ENCODE measurements around the gene REV1.

DNA sequence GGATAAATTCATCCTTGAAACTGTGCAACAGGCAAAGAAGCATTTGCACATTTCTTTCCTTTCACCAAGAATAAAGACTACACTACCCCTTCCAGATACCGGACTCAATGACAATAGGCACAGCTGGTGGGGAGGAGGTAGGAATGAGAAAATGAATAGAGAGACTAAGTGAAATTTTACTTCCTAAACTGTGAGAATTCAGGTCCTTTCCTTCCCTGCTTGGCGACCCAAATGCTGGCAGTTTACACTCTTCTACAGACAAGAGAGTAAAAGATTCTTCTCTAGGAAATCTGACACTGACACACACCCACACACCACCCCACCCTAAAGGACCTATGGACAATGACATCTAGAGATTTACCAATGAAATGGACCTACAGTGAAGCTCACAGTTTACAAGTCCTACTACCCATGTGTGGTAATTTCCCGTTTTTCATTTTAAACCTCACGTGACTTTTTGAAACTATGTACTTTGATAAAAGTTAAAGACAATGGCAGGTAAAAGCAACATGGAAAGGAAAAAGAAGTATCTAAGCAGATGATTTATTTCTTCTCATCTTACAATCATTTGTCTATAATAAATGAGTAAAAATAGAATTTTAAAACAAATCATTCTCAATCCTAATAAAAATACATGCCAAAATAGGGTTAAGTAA, 27.9 kb downstream of the REV1 start:
- TF ChIP-seq RFX5 (IDR thresholded peaks at IDR 0.05; ENCODE audit: borderline replicate concordance, low read depth, low read length): no peak
- TF ChIP-seq, protein P1, sequence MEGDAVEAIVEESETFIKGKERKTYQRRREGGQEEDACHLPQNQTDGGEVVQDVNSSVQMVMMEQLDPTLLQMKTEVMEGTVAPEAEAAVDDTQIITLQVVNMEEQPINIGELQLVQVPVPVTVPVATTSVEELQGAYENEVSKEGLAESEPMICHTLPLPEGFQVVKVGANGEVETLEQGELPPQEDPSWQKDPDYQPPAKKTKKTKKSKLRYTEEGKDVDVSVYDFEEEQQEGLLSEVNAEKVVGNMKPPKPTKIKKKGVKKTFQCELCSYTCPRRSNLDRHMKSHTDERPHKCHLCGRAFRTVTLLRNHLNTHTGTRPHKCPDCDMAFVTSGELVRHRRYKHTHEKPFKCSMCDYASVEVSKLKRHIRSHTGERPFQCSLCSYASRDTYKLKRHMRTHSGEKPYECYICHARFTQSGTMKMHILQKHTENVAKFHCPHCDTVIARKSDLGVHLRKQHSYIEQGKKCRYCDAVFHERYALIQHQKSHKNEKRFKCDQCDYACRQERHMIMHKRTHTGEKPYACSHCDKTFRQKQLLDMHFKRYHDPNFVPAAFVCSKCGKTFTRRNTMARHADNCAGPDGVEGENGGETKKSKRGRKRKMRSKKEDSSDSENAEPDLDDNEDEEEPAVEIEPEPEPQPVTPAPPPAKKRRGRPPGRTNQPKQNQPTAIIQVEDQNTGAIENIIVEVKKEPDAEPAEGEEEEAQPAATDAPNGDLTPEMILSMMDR (IDR thresholded peaks at IDR 0.05; ENCODE audit: control extremely low read depth in 1 of 3, insufficient read depth in 1 of 3, low read depth in 1 of 3, low read length in 3 of 3): no peak
- no peak for TF ChIP-seq POLR2AphosphoS5 (IDR thresholded peaks at IDR 0.05; ENCODE audit: low read depth, low read length)
- no peak for TF ChIP-seq EGR1 (IDR thresholded peaks at IDR 0.05; ENCODE audit: borderline replicate concordance, low read depth, low read length)
- TF ChIP-seq, protein P2, sequence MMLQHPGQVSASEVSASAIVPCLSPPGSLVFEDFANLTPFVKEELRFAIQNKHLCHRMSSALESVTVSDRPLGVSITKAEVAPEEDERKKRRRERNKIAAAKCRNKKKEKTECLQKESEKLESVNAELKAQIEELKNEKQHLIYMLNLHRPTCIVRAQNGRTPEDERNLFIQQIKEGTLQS (IDR thresholded peaks at IDR 0.05; ENCODE audit: insufficient read depth, low read depth, low read length): no peak
- no peak for TF ChIP-seq HDAC2 (IDR thresholded peaks at IDR 0.05; ENCODE audit: borderline replicate concordance in 1 of 2, low read depth in 2 of 2, low read length in 2 of 2)
- no peak for TF ChIP-seq ZNF274 (IDR thresholded peaks at IDR 0.05; ENCODE audit: borderline replicate concordance, extremely low read depth, low read length)
- TF ChIP-seq CBX5 (IDR thresholded peaks at IDR 0.05; ENCODE audit: low read depth, low read length): no peak
- TF ChIP-seq CREB1 (IDR thresholded peaks at IDR 0.05): no peak
- TF ChIP-seq CEBPB (IDR thresholded peaks at IDR 0.05; ENCODE audit: low read depth, low read length): no peak
- TF ChIP-seq KDM1A (IDR thresholded peaks at IDR 0.05; ENCODE audit: borderline replicate concordance, low read length): no peak
- no peak for TF ChIP-seq TAF1 (IDR thresholded peaks at IDR 0.05; ENCODE audit: low read depth, low read length)
- TF ChIP-seq POLR2A (IDR thresholded peaks at IDR 0.05; ENCODE audit: control extremely low read depth in 1 of 2, low read depth in 2 of 2, low read length in 2 of 2): no peak

Measured in H1 (cell line).